GM12892 (cell line): ENCODE data around the gene TMEM38A.

Experiments
- POLR2A ChIP-seq: IDR thresholded peaks from 2 replicates; pipeline ENCODE4 v1.6.1; 2011; ENCODE audit warnings: low read depth, low read length, control low read depth
- POLR2AphosphoS5 ChIP-seq: IDR thresholded peaks from 2 replicates; pipeline ENCODE4 v1.6.1; 2011; ENCODE audit warnings: low read depth, low read length, control low read depth
- TAF1 ChIP-seq: IDR thresholded peaks from 2 replicates; pipeline ENCODE4 v1.6.1; 2011; ENCODE audit warnings: low read depth, mild to moderate bottlenecking, control low read depth, low read length, borderline replicate concordance

DNA sequence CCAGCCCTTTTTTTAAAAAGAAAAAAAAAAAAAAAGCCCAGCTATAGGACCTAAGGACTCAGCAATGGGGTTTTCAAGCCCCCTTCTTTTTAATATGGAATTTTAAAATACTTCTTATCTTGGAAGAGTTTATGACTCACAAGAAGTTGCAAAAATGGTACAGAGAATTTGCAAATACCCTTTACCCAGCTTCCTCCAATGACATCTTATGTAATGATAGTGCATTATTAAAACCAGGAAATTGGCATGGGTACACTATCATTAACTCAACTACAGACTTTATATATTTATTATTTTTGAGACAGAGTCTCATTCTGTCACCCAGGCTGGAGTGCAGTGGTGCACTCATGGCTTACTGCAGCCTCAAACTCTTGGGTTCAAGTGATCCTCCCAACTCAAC, 16.1 kb downstream of the TMEM38A start:
- TF ChIP-seq TAF1 = no peak
- no peak for TF ChIP-seq POLR2A
- no peak for TF ChIP-seq POLR2AphosphoS5
